HUES6 (cell line): Measurements from ENCODE around the gene ODF2.

Experiments used
- H3K27ac ChIP-seq: 2 replicates; pipeline ENCODE4 v1.7.0; 2013; ENCODE audit warnings: low read depth, mild to moderate bottlenecking, low read length, inconsistent platforms
- H3K27me3 ChIP-seq: 2 replicates; pipeline ENCODE4 v1.6.1; 2013; ENCODE audit warnings: low read length; ENCODE audit not compliant: control insufficient read depth, insufficient read depth
- H3K36me3 ChIP-seq: 2 replicates; pipeline ENCODE4 v1.6.1; 2013; ENCODE audit warnings: low read length; ENCODE audit not compliant: control insufficient read depth, insufficient read depth
- H3K4me1 ChIP-seq: 2 replicates; pipeline ENCODE4 v1.6.1; 2013; ENCODE audit warnings: low read length; ENCODE audit not compliant: control insufficient read depth, insufficient read depth
- H3K4me3 ChIP-seq: 2 replicates; pipeline ENCODE4 v1.5.1; 2013; ENCODE audit warnings: low read depth, low read length
- H3K9ac ChIP-seq: one replicate; pipeline ENCODE4 v1.6.1; 2013; ENCODE audit warnings: mild to moderate bottlenecking, low read length
- H3K9me3 ChIP-seq: 2 replicates; pipeline ENCODE4 v1.6.1; 2013; ENCODE audit warnings: low read depth, low read length; ENCODE audit not compliant: control insufficient read depth, insufficient read depth

Gene ODF2

GRCh38 chr9:128529191-128529590 is 73.4 kb downstream of the ODF2 start:
- Histone ChIP-seq H3K9ac (no peak overlapping the region), H3K36me3 (peaks cover 62% of the 10 kb centered on the region), H3K9me3 (no peaks in the 10 kb centered on the region), H3K27ac (no peak overlapping the region), H3K4me1 (no peaks in the 10 kb centered on the region), H3K4me3 (no peak overlapping the region), H3K27me3 (no peaks in the 10 kb centered on the region)

- H3K9ac ChIP-seq, result no peak overlapping the region
- peaks cover 48% of the 10 kb centered on the region for H3K36me3 ChIP-seq
These were observed 76.8 kb downstream of the ODF2 start for GRCh38 chr9:128532581-128532980.

GRCh38 chr9:128540634-128541360 is 85.0 kb downstream of the ODF2 start:
- Histone ChIP-seq H3K27me3 (no peaks in the 10 kb centered on the region), H3K27ac (no peak overlapping the region), H3K9ac (no peak overlapping the region), H3K36me3 (peaks cover 63% of the 10 kb centered on the region), H3K4me3 (no peak overlapping the region), H3K4me1 (no peaks in the 10 kb centered on the region), H3K9me3 (no peaks in the 10 kb centered on the region)

More at GRCh38 chr9:128532581-128532980, 76.8 kb downstream of the ODF2 start:
- Histone ChIP-seq H3K27me3 (no peaks in the 10 kb centered on the region), H3K9me3 (no peaks in the 10 kb centered on the region), H3K27ac (no peak overlapping the region), H3K4me1 (no peaks in the 10 kb centered on the region), H3K4me3 (no peak overlapping the region)

GRCh38 chr9:128546504-128546903 is 90.7 kb downstream of the ODF2 start:
- peaks cover 21% of the 10 kb centered on the region for H3K4me1 ChIP-seq
- H3K27me3 ChIP-seq, result no peaks in the 10 kb centered on the region
- no peak overlapping the region for H3K27ac ChIP-seq
- H3K9me3 ChIP-seq, result no peaks in the 10 kb centered on the region
- H3K4me3 ChIP-seq, result no peak overlapping the region
- H3K36me3 ChIP-seq, result peaks cover 12% of the 10 kb centered on the region
- no peak overlapping the region for H3K9ac ChIP-seq

- Histone ChIP-seq H3K9me3 (no peaks in the 10 kb centered on the region), H3K4me3 (no peak overlapping the region), H3K27me3 (no peaks in the 10 kb centered on the region), H3K36me3 (no peaks in the 10 kb centered on the region), H3K9ac (no peak overlapping the region), H3K4me1 (peaks cover 25% of the 10 kb centered on the region), H3K27ac (no peak overlapping the region)
These were observed 93.1 kb downstream of the ODF2 start for GRCh38 chr9:128548876-128549275.

GRCh38 chr9:128550226-128550625 is 94.4 kb downstream of the ODF2 start:
- H3K9ac ChIP-seq, result no peak overlapping the region
- no peak overlapping the region for H3K4me3 ChIP-seq
- H3K9me3 ChIP-seq, result no peaks in the 10 kb centered on the region
- no peak overlapping the region for H3K27ac ChIP-seq
- H3K27me3 ChIP-seq, result no peaks in the 10 kb centered on the region
- H3K4me1 ChIP-seq, result peaks cover 39% of the 10 kb centered on the region
- H3K36me3 ChIP-seq, result no peaks in the 10 kb centered on the region
